HG02884 (cell line): ENCODE data around the gene ATP5MC2.

ENCODE experiments used
- ATAC-seq: cut with Tn5 transposase; IDR thresholded peaks from one replicate; pipeline ENCODE4 v1.9.1; 2021; ENCODE audit warnings: mild to moderate bottlenecking, moderate library complexity; ENCODE audit not compliant: unreplicated experiment

ATP5MC2 gene

GRCh38 chr12:53616950-53617349, 58.9 kb downstream of the ATP5MC2 start:
- ATAC-seq: no peak
